Endothelial cell (in vitro differentiated cells): ENCODE measurements around the gene SLC35B2. TPM values are rescaled to one million over a fixed set of nuclear protein-coding genes. Genes with fewer than 3 reads are reported as not detected.

Source experiments
- DNase-seq: peaks from one replicate; pipeline ENCODE4 v3.0.0; 2021; ENCODE audit warnings: low spot score
- H3K27ac Mint-ChIP-seq: one replicate; pipeline ENCODE4 v1.8.0; 2021; ENCODE audit warnings: mixed read lengths, inconsistent platforms; ENCODE audit not compliant: unreplicated experiment
- H3K27me3 Mint-ChIP-seq: one replicate; pipeline ENCODE4 v1.8.0; 2021; ENCODE audit warnings: mild to moderate bottlenecking, moderate library complexity, mixed read lengths, inconsistent platforms; ENCODE audit not compliant: unreplicated experiment
- H3K36me3 Mint-ChIP-seq: one replicate; pipeline ENCODE4 v1.8.0; 2021; ENCODE audit warnings: mild to moderate bottlenecking, low read depth, mixed read lengths, inconsistent platforms; ENCODE audit not compliant: unreplicated experiment
- H3K4me1 Mint-ChIP-seq: one replicate; pipeline ENCODE4 v1.8.0; 2021; ENCODE audit warnings: mild to moderate bottlenecking, mixed read lengths, inconsistent platforms; ENCODE audit not compliant: unreplicated experiment
- H3K4me3 Mint-ChIP-seq: one replicate; pipeline ENCODE4 v1.8.0; 2021; ENCODE audit warnings: mild to moderate bottlenecking, mixed read lengths, inconsistent platforms; ENCODE audit not compliant: unreplicated experiment
- H3K9me3 Mint-ChIP-seq: one replicate; pipeline ENCODE4 v1.8.0; 2021; ENCODE audit warnings: mixed read lengths, inconsistent platforms; ENCODE audit not compliant: unreplicated experiment
- CTCF ChIP-seq: fragments of 200-600 bp; sonication (generic); IDR thresholded peaks from one replicate; pipeline ENCODE4 v1.5.0; 2021; ENCODE audit warnings: antibody characterized with exemption; ENCODE audit not compliant: unreplicated experiment
- total RNA-seq: library from RNA; stranded (reverse); fragmentation: NEBNext Ultra II Directional; extraction: Animal tissue kit (Norgen Biotek cat#: 25700); gene quantifications from one replicate; pipeline ENCODE4 v1.2.1, GENCODE V29; 2021; ENCODE audit not compliant: unreplicated experiment

The SLC35B2 gene
- total RNA-seq, 1 donor from 2014 or later = 31.8 TPM

GRCh38 chr6:44229376-44230033 is 27.8 kb downstream of the SLC35B2 start:
- no peak for DNase-seq
- Mint-ChIP-seq H3K36me3 (peaks cover 47% of the 10 kb centered on the region), H3K27me3 (peaks cover 8% of the 10 kb centered on the region), H3K27ac (no peak overlapping the region), H3K9me3 (no peaks in the 10 kb centered on the region), H3K4me1 (peaks cover 42% of the 10 kb centered on the region), H3K4me3 (no peak overlapping the region)
- no peak for TF ChIP-seq CTCF

GRCh38 chr6:44228836-44229235 is 28.5 kb downstream of the SLC35B2 start:
- TF ChIP-seq CTCF = no peak
- Mint-ChIP-seq H3K9me3 (no peaks in the 10 kb centered on the region), H3K36me3 (peaks cover 47% of the 10 kb centered on the region), H3K27me3 (peaks cover 8% of the 10 kb centered on the region), H3K4me3 (no peak overlapping the region), H3K4me1 (peaks cover 43% of the 10 kb centered on the region), H3K27ac (no peak overlapping the region)
- DNase-seq = no peak

- peaks cover 39% of the 10 kb centered on the region for H3K4me1 Mint-ChIP-seq
- H3K36me3 Mint-ChIP-seq = peaks cover 43% of the 10 kb centered on the region
- DNase-seq = no peak
Measured at GRCh38 chr6:44228433-44228832, 28.9 kb downstream of the SLC35B2 start.

DNA sequence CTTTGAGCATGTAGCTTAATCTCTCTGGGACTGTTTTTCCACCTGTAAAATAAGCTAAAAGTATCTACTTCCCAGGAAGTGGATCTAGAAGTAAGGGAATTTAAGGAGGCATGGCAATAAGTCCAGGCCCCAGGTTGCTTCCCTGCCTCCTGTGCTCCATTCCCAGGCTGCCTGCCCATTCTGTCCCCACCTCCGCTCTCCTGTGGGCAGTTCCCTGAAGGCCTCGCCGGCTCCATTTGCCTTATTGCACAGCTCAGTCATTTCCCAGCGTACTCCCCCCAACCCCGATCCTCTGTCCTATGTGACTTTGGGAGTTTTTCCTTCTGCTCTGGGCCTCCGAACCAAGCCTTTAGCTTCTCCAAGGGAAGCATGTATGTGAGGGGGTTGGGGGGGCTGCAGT is 29.3 kb downstream of the SLC35B2 start:
- Mint-ChIP-seq H3K4me3 (no peak overlapping the region), H3K9me3 (no peaks in the 10 kb centered on the region), H3K27ac (no peak overlapping the region), H3K27me3 (peaks cover 3% of the 10 kb centered on the region), H3K36me3 (peaks cover 41% of the 10 kb centered on the region), H3K4me1 (peaks cover 36% of the 10 kb centered on the region)
- DNase-seq = no peak
- no peak for TF ChIP-seq CTCF

More at GRCh38 chr6:44228433-44228832, 28.9 kb downstream of the SLC35B2 start:
- no peak overlapping the region for H3K4me3 Mint-ChIP-seq
- no peak overlapping the region for H3K27ac Mint-ChIP-seq
- no peak for TF ChIP-seq CTCF
- no peaks in the 10 kb centered on the region for H3K9me3 Mint-ChIP-seq
- peaks cover 4% of the 10 kb centered on the region for H3K27me3 Mint-ChIP-seq

DNA sequence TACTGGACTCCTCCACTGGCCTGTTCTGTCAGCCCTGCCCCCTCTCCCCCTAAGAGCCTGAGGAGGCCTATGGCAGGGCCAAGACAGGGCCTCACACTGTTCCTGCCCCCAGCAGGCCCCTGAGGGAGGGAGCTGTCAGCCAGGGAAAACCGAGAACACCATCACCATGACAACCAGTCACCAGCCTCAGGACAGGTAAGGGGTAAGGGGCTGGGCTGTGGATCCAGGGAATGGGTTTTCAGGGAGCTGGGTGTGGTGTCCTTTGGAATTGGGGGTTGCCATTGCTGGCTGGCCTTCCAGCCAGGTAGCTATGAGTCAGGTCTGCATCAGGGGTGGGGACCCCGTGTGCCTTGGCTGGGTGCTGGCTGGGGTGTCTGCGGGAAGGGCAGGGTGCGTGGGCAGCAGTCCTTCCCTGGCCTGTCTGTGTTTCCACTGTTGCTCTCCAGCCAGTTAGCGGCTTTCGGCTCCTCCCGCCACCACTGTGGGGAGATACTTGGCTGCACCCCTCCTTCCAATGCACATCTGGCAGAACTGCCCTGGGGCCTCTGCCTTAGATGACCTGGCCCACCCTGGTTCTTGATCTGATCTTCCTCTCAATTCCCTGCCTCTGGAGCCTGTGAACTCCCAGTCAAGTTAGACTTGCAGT is 30.1 kb downstream of the SLC35B2 start:
- Mint-ChIP-seq H3K9me3 (no peaks in the 10 kb centered on the region), H3K27me3 (peaks cover 3% of the 10 kb centered on the region), H3K4me1 (peaks cover 37% of the 10 kb centered on the region), H3K36me3 (peaks cover 36% of the 10 kb centered on the region), H3K27ac (no peak overlapping the region), H3K4me3 (no peak overlapping the region)
- DNase-seq = no peak
- no peak for TF ChIP-seq CTCF
